Neural cell (in vitro differentiated cells): ENCODE results near the gene SHF. TPM values are rescaled to one million over a fixed set of nuclear protein-coding genes. Genes with fewer than 3 reads are reported as not detected.

Source experiments
- H2AFZ ChIP-seq: fragments of 200-600, 300-800 bp; sonication (generic), shearing (Covaris generic); 2 replicates; pipeline ENCODE4 v1.6.0; 2014; ENCODE audit warnings: low read depth, mild to moderate bottlenecking, antibody characterized with exemption, low read length, moderate library complexity
- H3F3A ChIP-seq: fragments of 200-600 bp; shearing (Covaris generic); 2 replicates; pipeline ENCODE4 v1.6.1; 2016; ENCODE audit warnings: mild to moderate bottlenecking, moderate library complexity, mixed read lengths, antibody characterized with exemption, low read length; ENCODE audit not compliant: insufficient read depth, poor library complexity, severe bottlenecking
- H3K27ac ChIP-seq: fragments of 200-600, 300-800 bp; sonication (generic), shearing (Covaris generic); 2 replicates; pipeline ENCODE4 v1.5.1; 2014; ENCODE audit warnings: mild to moderate bottlenecking, low read length, moderate library complexity
- H3K27me3 ChIP-seq: fragments of 300-800, 200-600 bp; sonication (generic), shearing (Covaris generic); 2 replicates; pipeline ENCODE4 v1.6.0; 2014; ENCODE audit warnings: mild to moderate bottlenecking, low read depth, low read length, moderate library complexity; ENCODE audit not compliant: insufficient read depth
- H3K36me3 ChIP-seq: fragments of 300-800, 200-600 bp; sonication (generic), shearing (Covaris generic); 2 replicates; pipeline ENCODE4 v1.5.1; 2014; ENCODE audit warnings: mild to moderate bottlenecking, antibody characterized with exemption, low read length, moderate library complexity; ENCODE audit not compliant: insufficient read depth
- H3K4me2 ChIP-seq: fragments of 300-800, 200-600 bp; sonication (generic), shearing (Covaris generic); 2 replicates; pipeline ENCODE4 v1.6.0; 2014; ENCODE audit warnings: mild to moderate bottlenecking, low read length
- H3K4me3 ChIP-seq: fragments of 300-800, 200-600 bp; sonication (generic), shearing (Covaris generic); 2 replicates; pipeline ENCODE4 v1.5.1; 2014; ENCODE audit warnings: mild to moderate bottlenecking, low read length, moderate library complexity
- H3K79me2 ChIP-seq: fragments of 200-600 bp; shearing (Covaris generic); replicated peaks from 2 replicates; pipeline ENCODE4 v1.6.0; 2014; ENCODE audit warnings: mild to moderate bottlenecking, low read length, moderate library complexity; ENCODE audit not compliant: insufficient read depth
- H3K9ac ChIP-seq: fragments of 300-800, 200-600 bp; sonication (generic), shearing (Covaris generic); 2 replicates; pipeline ENCODE4 v1.6.1; 2016; ENCODE audit warnings: mild to moderate bottlenecking, low read length, mixed read lengths
- H3K9me2 ChIP-seq: fragments of 200-600 bp; shearing (Covaris generic); 2 replicates; pipeline ENCODE4 v1.6.1; 2016; ENCODE audit warnings: mild to moderate bottlenecking, low read length, mixed read lengths; ENCODE audit not compliant: insufficient read depth
- H3K9me3 ChIP-seq: fragments of 200-600, 300-800 bp; sonication (generic), shearing (Covaris generic); 2 replicates; pipeline ENCODE4 v1.6.1; 2016; ENCODE audit warnings: mild to moderate bottlenecking, mixed run types, low read length, moderate library complexity, mixed read lengths
- H4K20me1 ChIP-seq: fragments of 200-600 bp; shearing (Covaris generic); 2 replicates; pipeline ENCODE4 v1.6.1; 2016; ENCODE audit warnings: mild to moderate bottlenecking, mixed run types; ENCODE audit not compliant: insufficient read depth
- EP300 ChIP-seq: fragments of 450-650 bp; conservative IDR thresholded peaks from 2 replicates; pipeline ENCODE4 v1.6.1; 2014; ENCODE audit warnings: antibody characterized with exemption, mild to moderate bottlenecking, moderate library complexity; ENCODE audit not compliant: poor library complexity, severe bottlenecking
- EZH2 ChIP-seq: fragments of 200-600, 300-800 bp; shearing (Covaris generic), sonication (generic); IDR thresholded peaks from 2 replicates; pipeline ENCODE4 v1.6.1; 2014; ENCODE audit warnings: antibody characterized with exemption, low read length, borderline replicate concordance, mild to moderate bottlenecking; ENCODE audit not compliant: insufficient read depth, poor library complexity, severe bottlenecking
- MXI1 ChIP-seq: fragments of 450-650 bp; conservative IDR thresholded peaks from 2 replicates; pipeline ENCODE4 v1.6.1; 2014; ENCODE audit warnings: antibody characterized with exemption, mild to moderate bottlenecking; ENCODE audit not compliant: poor library complexity, severe bottlenecking
- POLR2AphosphoS5 ChIP-seq: IDR thresholded peaks from 2 replicates; pipeline ENCODE4 v1.6.1; 2012
- RAD21 ChIP-seq: fragments of 450-650 bp; conservative IDR thresholded peaks from 2 replicates; pipeline ENCODE4 v1.6.1; 2014; ENCODE audit warnings: antibody characterized with exemption, mild to moderate bottlenecking, moderate library complexity
- SMC3 ChIP-seq: fragments of 450-650 bp; conservative IDR thresholded peaks from 2 replicates; pipeline ENCODE4 v1.6.1; 2014; ENCODE audit warnings: antibody characterized with exemption, mild to moderate bottlenecking, moderate library complexity; ENCODE audit not compliant: poor library complexity
- TAF1 ChIP-seq: IDR thresholded peaks from 2 replicates; pipeline ENCODE4 v1.6.1; 2012; ENCODE audit warnings: low read depth
- polyA plus RNA-seq: library from polyadenylated mRNA; depleted of rRNA; stranded (reverse); fragments of >200 nt; gene quantifications from 2 replicates; pipeline ENCODE4 v1.2.3, GENCODE V29; 2014
- TF ChIP-seq, protein P1 (sequence below): IDR thresholded peaks from 2 replicates; pipeline ENCODE4 v1.6.1; 2012; ENCODE audit warnings: borderline replicate concordance
- TF ChIP-seq, protein P2 (sequence below): fragments of 450-650 bp; IDR thresholded peaks from 2 replicates; pipeline ENCODE4 v1.5.1; 2014; ENCODE audit warnings: antibody characterized with exemption, mild to moderate bottlenecking, moderate library complexity; ENCODE audit not compliant: poor library complexity, severe bottlenecking

Gene SHF
- polyA plus RNA-seq, 1 donor from 2014 or later: 41.5 TPM

DNA sequence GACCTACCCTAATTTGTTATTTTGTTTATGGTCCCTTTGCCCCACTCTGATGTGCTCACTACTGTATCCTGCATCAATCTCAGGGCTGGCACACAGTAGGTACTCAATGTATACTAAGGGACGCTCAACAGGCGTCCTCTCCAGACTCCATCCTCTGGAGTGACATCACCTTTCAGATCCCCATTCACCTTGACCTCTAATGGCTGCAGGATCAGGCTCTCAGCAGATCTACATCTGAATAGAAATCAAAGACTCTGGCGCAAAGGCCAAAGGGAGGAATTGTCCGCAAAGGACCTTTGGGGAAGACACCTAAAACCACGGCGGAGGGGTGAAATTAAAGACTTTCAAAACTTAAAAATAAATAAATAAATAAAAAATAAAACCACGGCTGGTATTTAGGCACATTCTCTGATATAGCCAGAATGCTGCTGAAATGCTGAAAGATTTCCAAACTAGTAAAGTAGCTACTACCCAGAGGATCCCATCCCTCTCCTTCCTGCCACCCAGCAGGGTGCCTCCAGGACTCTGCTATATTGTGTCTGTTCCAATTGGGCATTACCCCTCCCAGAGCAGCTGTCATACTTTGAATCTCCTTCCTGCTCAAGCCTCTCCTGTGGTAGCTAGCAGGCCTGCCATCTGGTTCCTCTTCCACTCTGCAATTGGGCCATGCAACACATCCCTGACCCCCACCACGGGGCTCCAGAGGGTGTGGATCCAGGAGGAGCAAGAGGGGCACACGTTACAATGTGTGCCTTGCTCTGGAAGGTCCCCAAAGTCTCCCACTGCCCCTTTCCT lies 6.1 kb downstream of the SHF start:
- Histone ChIP-seq H2AFZ (no peak overlapping the region), H3K4me2 (no peak overlapping the region), H3K27me3 (no peaks in the 10 kb centered on the region), H4K20me1 (no peaks in the 10 kb centered on the region), H3K9ac (no peak overlapping the region), H3F3A (no peaks in the 10 kb centered on the region), H3K27ac (no peak overlapping the region), H3K9me3 (no peaks in the 10 kb centered on the region), H3K9me2 (no peaks in the 10 kb centered on the region), H3K79me2 (peaks cover 71% of the 10 kb centered on the region), H3K36me3 (no peaks in the 10 kb centered on the region), H3K4me3 (no peak overlapping the region)
- no peak for TF ChIP-seq MXI1
- TF ChIP-seq, protein P1, sequence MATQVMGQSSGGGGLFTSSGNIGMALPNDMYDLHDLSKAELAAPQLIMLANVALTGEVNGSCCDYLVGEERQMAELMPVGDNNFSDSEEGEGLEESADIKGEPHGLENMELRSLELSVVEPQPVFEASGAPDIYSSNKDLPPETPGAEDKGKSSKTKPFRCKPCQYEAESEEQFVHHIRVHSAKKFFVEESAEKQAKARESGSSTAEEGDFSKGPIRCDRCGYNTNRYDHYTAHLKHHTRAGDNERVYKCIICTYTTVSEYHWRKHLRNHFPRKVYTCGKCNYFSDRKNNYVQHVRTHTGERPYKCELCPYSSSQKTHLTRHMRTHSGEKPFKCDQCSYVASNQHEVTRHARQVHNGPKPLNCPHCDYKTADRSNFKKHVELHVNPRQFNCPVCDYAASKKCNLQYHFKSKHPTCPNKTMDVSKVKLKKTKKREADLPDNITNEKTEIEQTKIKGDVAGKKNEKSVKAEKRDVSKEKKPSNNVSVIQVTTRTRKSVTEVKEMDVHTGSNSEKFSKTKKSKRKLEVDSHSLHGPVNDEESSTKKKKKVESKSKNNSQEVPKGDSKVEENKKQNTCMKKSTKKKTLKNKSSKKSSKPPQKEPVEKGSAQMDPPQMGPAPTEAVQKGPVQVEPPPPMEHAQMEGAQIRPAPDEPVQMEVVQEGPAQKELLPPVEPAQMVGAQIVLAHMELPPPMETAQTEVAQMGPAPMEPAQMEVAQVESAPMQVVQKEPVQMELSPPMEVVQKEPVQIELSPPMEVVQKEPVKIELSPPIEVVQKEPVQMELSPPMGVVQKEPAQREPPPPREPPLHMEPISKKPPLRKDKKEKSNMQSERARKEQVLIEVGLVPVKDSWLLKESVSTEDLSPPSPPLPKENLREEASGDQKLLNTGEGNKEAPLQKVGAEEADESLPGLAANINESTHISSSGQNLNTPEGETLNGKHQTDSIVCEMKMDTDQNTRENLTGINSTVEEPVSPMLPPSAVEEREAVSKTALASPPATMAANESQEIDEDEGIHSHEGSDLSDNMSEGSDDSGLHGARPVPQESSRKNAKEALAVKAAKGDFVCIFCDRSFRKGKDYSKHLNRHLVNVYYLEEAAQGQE: no peak
- no peak for TF ChIP-seq RAD21
- no peak for TF ChIP-seq EP300
- TF ChIP-seq, protein P2, sequence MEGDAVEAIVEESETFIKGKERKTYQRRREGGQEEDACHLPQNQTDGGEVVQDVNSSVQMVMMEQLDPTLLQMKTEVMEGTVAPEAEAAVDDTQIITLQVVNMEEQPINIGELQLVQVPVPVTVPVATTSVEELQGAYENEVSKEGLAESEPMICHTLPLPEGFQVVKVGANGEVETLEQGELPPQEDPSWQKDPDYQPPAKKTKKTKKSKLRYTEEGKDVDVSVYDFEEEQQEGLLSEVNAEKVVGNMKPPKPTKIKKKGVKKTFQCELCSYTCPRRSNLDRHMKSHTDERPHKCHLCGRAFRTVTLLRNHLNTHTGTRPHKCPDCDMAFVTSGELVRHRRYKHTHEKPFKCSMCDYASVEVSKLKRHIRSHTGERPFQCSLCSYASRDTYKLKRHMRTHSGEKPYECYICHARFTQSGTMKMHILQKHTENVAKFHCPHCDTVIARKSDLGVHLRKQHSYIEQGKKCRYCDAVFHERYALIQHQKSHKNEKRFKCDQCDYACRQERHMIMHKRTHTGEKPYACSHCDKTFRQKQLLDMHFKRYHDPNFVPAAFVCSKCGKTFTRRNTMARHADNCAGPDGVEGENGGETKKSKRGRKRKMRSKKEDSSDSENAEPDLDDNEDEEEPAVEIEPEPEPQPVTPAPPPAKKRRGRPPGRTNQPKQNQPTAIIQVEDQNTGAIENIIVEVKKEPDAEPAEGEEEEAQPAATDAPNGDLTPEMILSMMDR: no peak
- TF ChIP-seq SMC3: no peak
- no peak for TF ChIP-seq EZH2
- no peak for TF ChIP-seq POLR2AphosphoS5
- TF ChIP-seq TAF1: no peak

DNA sequence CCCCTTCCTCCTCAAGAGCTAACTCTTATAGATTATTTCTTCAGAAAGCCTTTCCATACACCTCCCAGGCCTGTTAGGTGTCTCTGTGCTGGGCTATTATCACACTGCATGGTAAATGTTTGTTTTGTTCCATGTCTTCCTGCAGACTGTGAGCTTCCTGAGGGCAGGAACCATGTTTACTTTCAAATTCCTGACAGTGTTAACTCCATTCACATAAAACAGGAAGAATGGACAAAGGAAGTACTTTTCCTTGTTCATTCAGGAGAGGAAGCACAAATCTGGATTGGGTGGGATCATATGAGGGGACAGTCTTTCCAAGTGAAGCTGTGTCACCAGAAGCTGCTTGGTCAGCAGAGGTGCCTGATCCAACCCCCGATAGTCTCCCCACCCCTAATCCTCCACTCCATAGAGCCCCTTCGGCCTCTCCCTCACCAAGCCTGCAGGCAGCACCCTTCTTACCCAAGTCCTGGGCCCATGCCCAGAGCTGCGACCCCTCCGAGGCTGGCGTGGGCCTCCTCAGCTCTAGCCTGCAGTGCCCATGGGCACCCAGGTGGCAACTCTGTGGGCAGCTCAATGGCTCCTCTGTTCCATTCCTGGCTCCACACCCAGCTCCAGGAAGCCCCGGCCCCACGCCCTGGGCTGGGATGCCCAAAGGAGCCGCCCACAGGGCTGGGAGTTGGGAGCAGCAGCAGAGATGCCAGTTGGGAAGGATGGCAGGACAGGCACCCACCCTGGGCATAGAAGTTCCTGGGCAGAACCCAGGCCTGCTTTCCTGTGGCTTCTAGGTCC lies 6.9 kb downstream of the SHF start:
- TF ChIP-seq, protein P1: no peak
- TF ChIP-seq EZH2 (no peak), EP300 (no peak), RAD21 (no peak), TAF1 (no peak), MXI1 (no peak), SMC3 (no peak), POLR2AphosphoS5 (no peak)
- TF ChIP-seq, protein P2: no peak
- Histone ChIP-seq H3F3A (no peaks in the 10 kb centered on the region), H3K9me2 (no peaks in the 10 kb centered on the region), H3K4me2 (no peak overlapping the region), H3K9me3 (no peaks in the 10 kb centered on the region), H3K9ac (no peak overlapping the region), H4K20me1 (no peaks in the 10 kb centered on the region), H3K79me2 (peaks cover 66% of the 10 kb centered on the region), H2AFZ (no peak overlapping the region), H3K4me3 (no peak overlapping the region), H3K27me3 (no peaks in the 10 kb centered on the region), H3K27ac (no peak overlapping the region), H3K36me3 (no peaks in the 10 kb centered on the region)
